Measurements from ENCODE around the gene ZNF570. TPM values are rescaled to one million over a fixed set of nuclear protein-coding genes. Genes with fewer than 3 reads are reported as not detected.

ZNF570 gene
- total RNA-seq, 1 donor from 2014 or later, result 30.9 TPM

GRCh38 chr19:37505958-37506386, 36.8 kb downstream of the ZNF570 start:
- Histone ChIP-seq H2AFZ (replicated peaks) (peak overlapping the region; percentile 99), H3K9me3 (ENCODE audit: low read depth) (no peaks in the 10 kb centered on the region), H3K27ac (peak overlapping the region; percentile 92), H3K4me1 (peaks cover 8% of the 10 kb centered on the region), H3K27me3 (no peaks in the 10 kb centered on the region), H3K36me3 (no peaks in the 10 kb centered on the region), H3K4me3 (peak overlapping the region; percentile 85), H3K4me2 (peak overlapping the region; percentile 82), H3K79me2 (ENCODE audit: low read depth) (peaks cover 14% of the 10 kb centered on the region), H4K20me1 (ENCODE audit: low read depth) (no peaks in the 10 kb centered on the region), H3K9ac (peak overlapping the region; percentile 75), H3F3A (ENCODE audit: low read depth) (peaks cover 9% of the 10 kb centered on the region)
- H3K4me1 Mint-ChIP-seq, result no peaks in the 10 kb centered on the region
- H3K27ac Mint-ChIP-seq, result no peak overlapping the region
- no peak overlapping the region for H3K4me3 Mint-ChIP-seq
- no peak for TF ChIP-seq CTCF (IDR thresholded peaks at IDR 0.05)
- no peak for TF ChIP-seq EZH2 (IDR thresholded peaks at IDR 0.05)
- TF ChIP-seq EZH2phosphoT487 (IDR thresholded peaks at IDR 0.05), result no peak
- no peaks in the 10 kb centered on the region for H3K27me3 Mint-ChIP-seq (ENCODE audit: insufficient read depth, low read depth)
- H3K9me3 Mint-ChIP-seq, result peaks cover 35% of the 10 kb centered on the region
- H3K36me3 Mint-ChIP-seq, result peaks cover 30% of the 10 kb centered on the region
- no peak for DNase-seq (ENCODE audit: low spot score)

GRCh38 chr19:37506387-37507166, 37.4 kb downstream of the ZNF570 start, which contains the start of gene ZNF793:
TSS of gene ZNF793 (plus strand) at chr19:37506939. CDS start at chr19:37523440, 16,501 bp downstream.
- Histone ChIP-seq H3K79me2 (ENCODE audit: low read depth) (peaks cover 14% of the 10 kb centered on the region), H3K36me3 (no peaks in the 10 kb centered on the region), H3F3A (ENCODE audit: low read depth) (peaks cover 9% of the 10 kb centered on the region), H3K4me3 (peak within 1 kb of the TSS; percentile 85), H3K27me3 (no peaks in the 10 kb centered on the region), H3K9ac (peak within 1 kb of the TSS; percentile 75), H4K20me1 (ENCODE audit: low read depth) (no peaks in the 10 kb centered on the region), H3K4me1 (peaks cover 8% of the 10 kb centered on the region), H3K9me3 (ENCODE audit: low read depth) (no peaks in the 10 kb centered on the region), H2AFZ (replicated peaks) (peak within 1 kb of the TSS; percentile 99), H3K27ac (peak within 1 kb of the TSS; percentile 92), H3K4me2 (peak within 1 kb of the TSS; percentile 82)
- Mint-ChIP-seq H3K36me3 (peaks cover 31% of the 10 kb centered on the region), H3K27ac (no peak within 1 kb of the TSS), H3K4me1 (no peaks in the 10 kb centered on the region), H3K27me3 (ENCODE audit: insufficient read depth, low read depth) (no peaks in the 10 kb centered on the region), H3K4me3 (no peak within 1 kb of the TSS), H3K9me3 (peaks cover 35% of the 10 kb centered on the region)
- TF ChIP-seq CTCF (IDR thresholded peaks at IDR 0.05) (no peak), EZH2 (IDR thresholded peaks at IDR 0.05) (no peak), EZH2phosphoT487 (IDR thresholded peaks at IDR 0.05) (no peak)
- peak; percentile 90 for DNase-seq (ENCODE audit: low spot score)

- Histone ChIP-seq H3K79me2 (ENCODE audit: low read depth) (peaks cover 14% of the 10 kb centered on the region), H4K20me1 (ENCODE audit: low read depth) (no peaks in the 10 kb centered on the region)
Observed at GRCh38 chr19:37507167-37507464, 38.0 kb downstream of the ZNF570 start.

More at GRCh38 chr19:37507167-37507464, 38.0 kb downstream of the ZNF570 start:
- Histone ChIP-seq H3K4me1 (peaks cover 8% of the 10 kb centered on the region), H3K9me3 (ENCODE audit: low read depth) (no peaks in the 10 kb centered on the region), H3F3A (ENCODE audit: low read depth) (peaks cover 9% of the 10 kb centered on the region), H3K9ac (peak overlapping the region; percentile 75), H3K27ac (peak overlapping the region; percentile 92), H2AFZ (replicated peaks) (peak overlapping the region; percentile 99), H3K4me2 (peak overlapping the region; percentile 82), H3K36me3 (no peaks in the 10 kb centered on the region), H3K4me3 (peak overlapping the region; percentile 85), H3K27me3 (no peaks in the 10 kb centered on the region)
- H3K36me3 Mint-ChIP-seq, result peaks cover 35% of the 10 kb centered on the region
- H3K27ac Mint-ChIP-seq, result no peak overlapping the region
- no peak overlapping the region for H3K4me3 Mint-ChIP-seq
- no peaks in the 10 kb centered on the region for H3K4me1 Mint-ChIP-seq
- peaks cover 35% of the 10 kb centered on the region for H3K9me3 Mint-ChIP-seq
- no peaks in the 10 kb centered on the region for H3K27me3 Mint-ChIP-seq (ENCODE audit: insufficient read depth, low read depth)
- TF ChIP-seq EZH2phosphoT487 (IDR thresholded peaks at IDR 0.05), result no peak
- TF ChIP-seq EZH2 (IDR thresholded peaks at IDR 0.05), result no peak
- no peak for TF ChIP-seq CTCF (IDR thresholded peaks at IDR 0.05)
- no peak for DNase-seq (ENCODE audit: low spot score)

All from neural progenitor cell (in vitro differentiated cells).